ENCODE results near the gene BLVRB.
"Not testable (repeated sequence)": the region's sequence is repeated elsewhere in the genome, so short reads cannot be mapped to it uniquely, and the experiment has no call there.

Gene BLVRB

GRCh38 chr19:40421993-40422747, 43.4 kb downstream of the BLVRB start:
- no peak for DNase-seq

DNA sequence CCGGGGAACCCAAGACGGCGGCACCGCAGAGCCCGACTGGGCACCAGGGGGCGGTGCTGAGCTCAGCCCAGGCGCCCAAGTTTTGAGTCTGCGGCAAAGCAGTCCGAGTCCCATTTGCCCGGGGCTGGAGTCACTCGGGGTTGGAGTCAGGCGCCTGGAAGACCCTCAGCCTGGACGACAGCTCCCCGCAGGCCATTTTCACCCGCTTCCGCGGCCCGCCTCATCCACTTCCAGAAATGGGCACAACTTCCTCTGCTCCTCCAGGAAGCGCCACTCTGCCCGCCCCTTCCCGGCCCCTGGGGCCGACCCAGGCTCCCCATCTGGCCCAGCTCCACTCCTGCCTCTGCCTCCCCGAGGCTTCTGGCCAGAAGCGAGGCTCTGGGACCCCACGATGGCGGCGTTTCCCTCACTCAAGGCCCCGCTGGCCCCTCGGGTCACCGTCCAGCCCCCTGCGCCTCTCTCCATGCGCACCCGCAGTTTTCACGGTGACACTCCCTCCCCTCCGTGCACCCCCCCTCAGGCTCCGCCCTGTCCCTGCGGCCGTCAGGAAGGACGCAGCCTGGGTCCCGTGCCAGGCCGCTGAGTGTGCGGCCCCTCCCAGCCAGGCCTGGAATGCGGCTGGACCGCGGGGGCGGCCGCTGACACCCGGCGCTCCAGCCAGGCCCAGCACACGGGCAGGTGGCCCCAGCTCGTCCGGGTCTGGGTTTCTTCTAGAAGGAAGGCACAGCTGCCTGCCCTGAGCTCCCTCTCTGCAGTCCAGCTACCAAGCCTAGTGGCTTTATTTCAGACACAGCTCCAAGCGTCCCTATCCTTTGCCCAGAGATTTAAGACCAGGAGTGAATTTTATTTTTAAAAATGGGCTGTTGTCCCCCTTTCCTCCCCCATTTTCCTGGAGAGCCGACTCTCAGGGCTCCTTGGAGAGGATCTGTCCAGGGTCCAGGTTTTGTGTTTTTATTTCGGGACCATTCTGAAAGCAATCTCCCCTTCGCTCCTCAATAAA, 44.5 kb downstream of the BLVRB start:
- DNase-seq: peak; percentile 48 to 81 (median 61)

DNA sequence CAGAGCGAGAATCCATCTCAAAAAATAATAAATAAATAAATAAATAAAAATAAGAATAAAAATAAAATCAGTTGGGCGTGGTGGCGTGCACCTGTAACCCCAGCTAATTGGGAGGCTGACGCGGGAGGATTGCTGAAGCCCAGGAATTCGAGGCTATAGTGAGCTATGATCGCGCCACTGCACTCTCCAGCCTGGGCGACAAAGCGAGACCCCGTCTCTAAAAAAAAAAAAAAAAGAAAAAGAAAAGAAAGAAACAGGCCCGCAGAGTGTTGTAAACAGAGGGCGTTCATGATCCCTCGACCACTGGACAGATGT, 45.1 kb downstream of the BLVRB start:
- no peak for DNase-seq

- DNase-seq: no peak
Observed at GRCh38 chr19:40419780-40420179, 45.8 kb downstream of the BLVRB start.

DNA sequence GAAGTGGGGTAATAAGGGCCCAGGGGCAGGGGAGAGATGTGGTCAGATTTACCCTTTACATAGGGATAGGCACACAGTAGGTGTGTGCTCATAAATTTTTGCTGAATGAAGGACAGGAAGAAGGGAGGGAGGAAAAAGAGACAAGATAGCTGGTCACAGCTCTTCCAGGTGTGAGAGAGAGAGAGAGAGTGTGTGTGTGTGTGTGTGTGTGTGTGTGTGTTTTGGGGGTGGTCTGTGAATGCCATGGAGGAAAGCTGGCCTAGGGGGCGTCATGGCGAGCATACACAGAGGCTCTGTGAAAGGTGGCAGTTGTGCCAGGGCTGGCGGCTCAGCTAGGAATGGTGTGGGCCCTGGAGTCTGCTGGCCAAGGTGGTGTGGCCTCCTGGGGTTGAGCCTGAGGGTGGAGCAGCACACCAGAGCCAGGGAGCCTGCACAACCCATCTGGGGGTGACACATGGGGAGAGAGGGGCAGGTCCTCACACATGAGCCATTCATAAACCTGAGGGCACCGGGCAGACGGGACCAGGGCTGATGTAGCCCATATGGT, 46.4 kb downstream of the BLVRB start:
- no peak for DNase-seq

- DNase-seq: no peak
Observed at GRCh38 chr19:40418040-40418439, 47.5 kb downstream of the BLVRB start.

DNA sequence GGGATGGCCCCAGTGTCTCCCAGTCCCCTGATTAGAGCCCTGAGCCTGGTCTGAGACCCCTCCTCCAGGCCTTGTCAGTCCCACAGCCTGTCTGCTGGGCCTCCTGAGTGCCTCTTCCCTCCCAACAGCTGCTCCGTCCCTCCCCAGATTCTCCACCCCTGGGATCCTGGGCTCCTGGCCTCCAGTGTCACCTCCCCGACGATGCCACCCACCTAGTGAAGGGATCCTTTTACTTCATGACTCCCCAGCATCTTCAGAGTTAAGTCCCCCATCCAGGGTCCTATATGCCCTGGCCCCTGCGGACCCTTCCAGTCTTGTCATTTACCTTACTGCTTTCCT, 47.9 kb downstream of the BLVRB start:
- no peak for DNase-seq

GRCh38 chr19:40416918-40417642, 48.5 kb downstream of the BLVRB start:
- DNase-seq: peak in 1 of 5 donors; percentile 40

GRCh38 chr19:40415768-40416167, 49.8 kb downstream of the BLVRB start:
- no peak for DNase-seq

DNA sequence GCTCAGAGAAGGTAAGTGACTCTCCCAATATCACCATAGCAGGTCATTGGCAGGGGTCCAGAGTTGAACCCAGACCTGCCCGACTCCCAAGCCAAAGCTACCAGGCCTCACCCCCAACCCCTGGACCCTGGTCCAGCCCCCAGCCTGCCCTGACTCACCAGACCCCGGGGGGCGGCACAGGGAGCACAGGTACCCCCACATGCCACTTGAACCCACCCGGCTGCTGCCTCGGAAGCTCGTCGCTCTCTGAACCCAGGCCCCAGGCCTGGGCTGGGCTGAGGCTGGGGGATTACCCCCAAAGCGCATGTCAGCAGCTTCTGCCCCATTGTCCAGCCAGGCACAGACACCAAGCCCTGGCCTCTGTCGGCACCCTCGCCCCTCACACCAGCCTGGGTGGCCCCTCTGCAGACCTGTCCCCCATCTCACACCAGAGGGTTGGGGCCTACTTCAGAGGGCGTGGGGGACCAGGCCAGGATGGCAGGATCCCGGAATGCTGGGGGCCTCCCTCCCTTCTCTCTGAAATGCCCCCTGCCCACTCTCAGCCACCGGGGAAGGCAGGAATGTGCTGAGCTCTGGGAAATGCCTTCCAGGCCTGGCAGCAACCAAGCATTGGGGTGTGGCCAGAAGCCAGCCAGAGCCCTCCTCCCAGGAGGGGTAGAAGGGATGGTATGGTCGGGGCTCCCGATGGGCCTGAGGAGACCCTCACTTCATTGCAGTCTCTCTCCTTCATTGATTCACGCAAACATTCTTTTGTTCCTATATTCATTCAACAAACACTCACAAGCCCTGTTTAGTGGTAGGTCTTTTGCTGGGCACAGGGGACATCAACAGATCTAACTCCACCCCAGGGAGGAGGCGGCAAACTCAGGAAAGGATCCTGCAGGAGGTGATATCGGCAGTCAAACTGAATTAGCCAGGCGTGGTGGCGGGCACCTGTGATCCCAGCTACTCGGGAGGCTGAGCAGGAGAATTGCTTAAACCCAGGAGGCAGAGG, 50.7 kb downstream of the BLVRB start:
- DNase-seq: no peak

DNA sequence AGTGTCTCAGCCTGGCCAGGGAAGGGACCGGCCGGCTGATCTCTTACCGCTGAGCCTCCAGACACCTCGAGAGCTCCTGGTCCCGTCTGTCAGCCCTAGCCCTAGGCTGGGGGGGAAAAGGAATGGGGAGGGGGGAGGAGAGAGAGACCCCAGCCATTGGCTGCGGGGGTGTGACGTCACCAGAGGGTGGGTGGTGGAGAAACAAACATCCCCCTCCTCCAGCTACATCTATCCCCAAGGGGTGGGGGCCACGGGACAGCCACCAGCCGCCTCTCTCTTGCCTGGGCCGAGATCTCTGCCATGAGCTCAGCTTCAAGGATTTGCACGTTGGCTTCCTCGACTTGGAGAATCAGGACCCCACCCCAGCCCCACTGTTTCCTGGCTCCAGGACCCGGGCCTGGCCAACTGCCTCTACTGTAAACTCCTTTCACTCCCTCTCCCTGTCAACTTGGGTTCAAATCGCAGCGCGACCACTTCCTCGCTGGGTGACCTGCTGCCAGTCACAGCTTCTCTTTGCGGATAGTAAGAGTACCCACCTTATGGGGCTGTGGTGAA, 52.2 kb downstream of the BLVRB start, which contains the start of gene PRX:
TSS of gene PRX (minus strand) at position 88 of the 555 bp plus-strand sequence. CDS start 5,446 bp downstream, outside the sequence.
- DNase-seq: no peak

- no peak for DNase-seq
Observed at GRCh38 chr19:40412866-40413265, 52.7 kb downstream of the BLVRB start.

DNA sequence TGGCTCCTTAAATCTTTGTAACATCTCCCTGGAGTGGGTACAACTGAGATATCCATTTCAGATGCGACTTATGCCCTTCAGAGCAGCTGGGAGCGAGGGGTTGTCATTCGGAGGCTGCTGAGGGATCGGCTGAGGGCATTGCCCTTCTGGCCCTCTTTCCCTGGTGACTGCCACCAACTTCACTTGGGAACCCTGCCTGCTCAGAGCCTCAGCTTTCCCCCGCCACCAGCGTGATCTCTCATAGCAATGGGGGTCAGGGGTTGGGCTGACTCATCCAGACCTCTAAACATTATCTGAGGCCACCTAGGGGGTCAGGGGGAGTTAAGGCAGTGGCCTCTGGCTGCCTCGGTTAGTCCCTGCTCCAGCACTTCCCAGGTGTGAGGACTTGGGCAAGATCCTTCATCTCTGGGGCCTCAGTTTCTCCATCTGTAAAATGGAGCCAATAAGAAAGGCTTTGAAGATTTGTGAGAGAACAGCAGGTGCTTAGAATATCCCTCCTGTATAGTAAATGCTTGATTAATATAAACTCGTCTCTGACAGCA, 53.5 kb downstream of the BLVRB start:
- DNase-seq: no peak

DNA sequence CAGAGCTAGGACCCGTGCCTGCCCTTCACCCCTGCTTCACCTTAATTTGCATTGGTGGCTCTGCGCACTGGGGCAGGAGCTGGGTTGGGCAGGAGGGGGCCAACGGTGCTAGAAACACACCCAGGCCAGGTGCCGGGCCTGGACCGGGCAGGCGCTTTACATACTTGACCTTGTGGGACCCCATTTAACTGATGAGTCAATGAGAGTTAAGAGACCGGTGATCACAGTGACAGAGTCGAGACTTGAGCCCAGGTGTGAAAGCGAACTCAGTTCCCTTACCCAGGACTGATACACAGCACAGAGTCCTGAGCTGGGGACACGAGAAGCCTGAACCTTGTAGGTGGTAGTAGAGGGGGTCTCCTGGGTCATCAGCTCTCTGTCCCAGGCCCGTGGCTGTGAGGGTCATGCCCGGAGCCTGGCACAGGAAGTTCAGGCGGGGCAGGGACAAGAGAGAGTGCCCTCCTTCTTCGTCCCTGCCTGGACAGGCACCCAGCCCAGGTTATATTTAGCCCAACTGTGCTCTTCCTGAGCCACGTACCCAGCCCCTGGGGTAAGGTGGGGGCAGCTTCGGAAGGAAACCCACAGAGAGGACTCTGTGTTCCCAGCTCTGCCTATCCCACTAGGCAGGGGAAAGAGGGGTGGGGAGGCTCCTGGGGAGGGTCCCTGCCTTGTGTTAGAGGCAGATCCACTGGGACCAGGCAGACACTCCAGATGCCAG, 54.3 kb downstream of the BLVRB start:
- no peak for DNase-seq

DNA sequence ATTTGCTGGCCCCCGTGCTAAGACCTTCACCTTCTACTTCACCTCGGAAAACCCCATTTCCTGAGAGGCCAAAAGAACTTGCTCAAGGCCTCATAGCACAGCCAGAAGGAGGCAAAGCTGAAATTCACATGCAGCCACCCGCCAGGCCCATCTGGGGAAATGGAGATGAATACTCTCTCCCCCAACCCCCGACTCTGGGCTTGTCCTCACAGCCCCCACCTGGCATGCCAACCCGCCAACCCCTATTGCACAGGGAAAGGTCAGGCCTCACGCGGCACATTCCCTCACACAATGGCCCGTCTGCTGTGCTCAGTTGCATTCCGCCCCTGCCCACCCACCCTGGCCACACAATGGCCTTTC, 55.5 kb downstream of the BLVRB start:
- no peak for DNase-seq

- DNase-seq: not testable (repeated sequence)
Observed at GRCh38 chr19:40408598-40408925, 57.0 kb downstream of the BLVRB start.

DNA sequence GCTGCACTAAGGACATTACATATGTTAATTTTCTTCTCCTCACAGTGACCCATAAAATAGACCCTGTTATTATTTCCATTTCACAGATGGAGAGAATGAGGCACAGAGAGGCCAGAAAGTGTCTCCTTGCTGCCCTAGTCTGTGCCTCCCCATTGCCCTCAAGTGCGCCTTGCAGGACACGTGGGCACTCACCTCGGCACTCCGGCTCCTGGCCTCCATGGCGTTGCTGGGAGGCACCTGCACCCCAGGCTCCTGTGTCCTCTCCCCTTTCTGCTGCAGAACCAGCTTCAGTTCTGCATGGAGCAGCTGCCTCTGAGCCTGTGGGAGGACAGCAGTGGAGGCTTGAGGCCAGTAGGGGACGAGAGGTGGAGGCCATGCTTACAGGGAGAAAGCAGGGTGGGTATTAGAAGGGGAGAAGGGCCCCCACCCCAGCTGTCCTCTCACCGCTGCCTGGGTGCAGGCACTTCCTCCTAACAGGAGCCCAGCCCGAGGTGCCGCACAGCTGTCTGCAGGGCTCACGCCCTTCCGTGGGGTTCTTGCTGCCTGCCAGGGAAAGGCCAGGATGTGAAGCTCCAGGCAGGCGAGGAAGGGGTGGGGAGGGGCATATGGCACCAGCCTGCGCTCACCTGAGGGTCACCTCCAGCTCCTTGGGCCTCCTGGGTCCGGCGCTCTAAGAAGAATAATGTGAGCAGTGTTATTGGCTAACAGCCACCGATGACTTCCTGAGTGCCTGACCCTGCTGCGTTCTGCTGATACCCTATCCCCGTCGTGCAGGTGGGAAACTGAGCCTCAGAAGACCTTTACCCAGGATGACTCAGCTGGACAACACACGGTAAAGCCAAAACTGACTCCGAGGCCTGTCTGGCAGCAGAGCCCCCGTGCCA, 57.6 kb downstream of the BLVRB start:
- DNase-seq: no peak

- DNase-seq: peak; percentile 66 to 87 (median 70)
Observed at GRCh38 chr19:40403262-40403984, 62.1 kb downstream of the BLVRB start.

DNA sequence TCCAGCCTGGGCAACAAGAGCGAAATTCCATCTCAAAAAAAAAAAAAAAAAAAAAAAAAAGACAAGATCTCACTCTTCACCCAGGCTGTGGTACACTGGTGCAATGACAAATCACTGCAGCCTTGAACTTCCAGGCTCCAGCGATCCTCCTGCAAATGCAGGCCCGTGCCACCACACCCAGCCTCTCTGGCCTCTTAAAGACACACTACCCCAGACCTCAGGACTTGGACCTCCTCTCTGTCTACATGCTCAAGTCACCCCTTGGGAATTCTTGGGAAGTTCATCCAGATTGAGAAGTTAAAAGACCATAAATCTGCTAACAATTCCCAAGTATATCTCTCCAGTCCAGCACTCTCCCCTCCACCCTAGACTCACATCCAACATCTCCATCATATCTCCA, 65.0 kb downstream of the BLVRB start:
- no peak for DNase-seq

All from T-helper 1 cell (primary cell).